Trophoblast cell (in vitro differentiated cells and primary cell): Measurements from ENCODE around the gene TNS1.

Experiments
- DNase-seq, 2 donors: peaks; one replicate each; pipeline ENCODE4 v3.0.0-alpha.2; 2016
- H2AFZ ChIP-seq: 2 replicates; pipeline ENCODE4 v1.6.1; 2013; ENCODE audit warnings: low read length, moderate library complexity, mild to moderate bottlenecking; ENCODE audit not compliant: insufficient read depth, poor library complexity
- H2AK5ac ChIP-seq: 2 replicates; pipeline ENCODE4 v1.6.1; 2013; ENCODE audit warnings: mild to moderate bottlenecking, low read length
- H2BK120ac ChIP-seq: 2 replicates; pipeline ENCODE4 v1.6.1; 2013; ENCODE audit warnings: low read length, mild to moderate bottlenecking, moderate library complexity; ENCODE audit not compliant: insufficient read depth, poor library complexity
- H2BK12ac ChIP-seq: 2 replicates; pipeline ENCODE4 v1.6.1; 2013; ENCODE audit warnings: mild to moderate bottlenecking, low read length, moderate library complexity
- H2BK5ac ChIP-seq: 2 replicates; pipeline ENCODE4 v1.6.1; 2013; ENCODE audit warnings: low read length, low read depth, moderate library complexity, mild to moderate bottlenecking; ENCODE audit not compliant: poor library complexity
- H3K14ac ChIP-seq: 2 replicates; pipeline ENCODE4 v1.6.1; 2013; ENCODE audit warnings: mild to moderate bottlenecking, low read length
- H3K18ac ChIP-seq: 2 replicates; pipeline ENCODE4 v1.6.1; 2013; ENCODE audit warnings: mild to moderate bottlenecking, low read length
- H3K23ac ChIP-seq: 2 replicates; pipeline ENCODE4 v1.6.1; 2013; ENCODE audit warnings: low read length
- H3K27ac ChIP-seq: 2 replicates; pipeline ENCODE4 v1.5.1; 2013; ENCODE audit warnings: low read depth, mild to moderate bottlenecking, inconsistent platforms, low read length, moderate library complexity
- H3K27me3 ChIP-seq: 2 replicates; pipeline ENCODE4 v1.6.1; 2013; ENCODE audit warnings: inconsistent platforms, mild to moderate bottlenecking, low read length, moderate library complexity; ENCODE audit not compliant: insufficient read depth
- H3K36me3 ChIP-seq, 2 experiments: 1 replicate in 1 of 2; 2 replicates in 1 of 2; pipeline ENCODE4 v1.6.1; 2013; ENCODE audit warnings: low read length in 2 of 2, mild to moderate bottlenecking in 2 of 2, moderate library complexity in 1 of 2; ENCODE audit not compliant: insufficient read depth in 2 of 2, control insufficient read depth in 1 of 2
- H3K4ac ChIP-seq: 2 replicates; pipeline ENCODE4 v1.6.1; 2013; ENCODE audit warnings: low read depth, mild to moderate bottlenecking, low read length, moderate library complexity
- H3K4me1 ChIP-seq, 2 experiments: 1 replicate in 1 of 2; 2 replicates in 1 of 2; pipeline ENCODE4 v1.6.1; 2013; ENCODE audit warnings: low read length in 2 of 2, mild to moderate bottlenecking in 2 of 2, moderate library complexity in 1 of 2; ENCODE audit not compliant: insufficient read depth in 2 of 2, control insufficient read depth in 1 of 2
- H3K4me2 ChIP-seq: 2 replicates; pipeline ENCODE4 v1.6.1; 2013; ENCODE audit warnings: inconsistent platforms, mild to moderate bottlenecking, low read length, moderate library complexity
- H3K4me3 ChIP-seq: 2 replicates; pipeline ENCODE4 v1.5.1; 2013; ENCODE audit warnings: mild to moderate bottlenecking, low read depth, low read length, inconsistent platforms
- H3K79me1 ChIP-seq: one replicate; pipeline ENCODE4 v1.6.1; 2013; ENCODE audit warnings: low read length
- H3K79me2 ChIP-seq: 2 replicates; pipeline ENCODE4 v1.6.1; 2013; ENCODE audit warnings: low read length, mild to moderate bottlenecking; ENCODE audit not compliant: control insufficient read depth, insufficient read depth, poor library complexity
- H3K9ac ChIP-seq: 2 replicates; pipeline ENCODE4 v1.6.1; 2013; ENCODE audit warnings: mild to moderate bottlenecking, low read length
- H3K9me3 ChIP-seq: 2 replicates; pipeline ENCODE4 v1.6.1; 2013; ENCODE audit warnings: low read depth, mild to moderate bottlenecking, control low read depth, inconsistent platforms, low read length; ENCODE audit not compliant: insufficient read depth
- H4K12ac ChIP-seq: 2 replicates; pipeline ENCODE4 v1.6.1; 2013; ENCODE audit warnings: low read depth, mild to moderate bottlenecking, low read length, moderate library complexity
- H4K8ac ChIP-seq: 2 replicates; pipeline ENCODE4 v1.6.1; 2013; ENCODE audit warnings: low read depth, mild to moderate bottlenecking, low read length, moderate library complexity
- H4K91ac ChIP-seq: one replicate; pipeline ENCODE4 v1.6.1; 2013; ENCODE audit warnings: low read depth, mild to moderate bottlenecking, low read length, moderate library complexity
- WGBS: extraction: QIAGEN DNeasy Blood & Tissue Kit; methylation state at CpG from one replicate; pipeline ENCODE4 v1.1.7; 2013; ENCODE audit warnings: missing lambda C conversion rate; ENCODE audit not compliant: insufficient read length, insufficient coverage; ENCODE audit errors: extremely low coverage; 5-methylcytosine and 5-hydroxymethylcytosine counted together

Gene TNS1

GRCh38 chr2:217948351-217948791 is 54.4 kb downstream of the TNS1 start:
- Histone ChIP-seq H3K9me3 (no peaks in the 10 kb centered on the region), H3K79me2 (no peaks in the 10 kb centered on the region), H3K9ac (no peak overlapping the region), H3K23ac (no peak overlapping the region), H3K4ac (no peak overlapping the region), H3K36me3 (no peaks in the 10 kb centered on the region), H2BK5ac (no peak overlapping the region), H3K14ac (no peak overlapping the region), H4K91ac (no peak overlapping the region), H3K79me1 (peaks cover 2% of the 10 kb centered on the region), H3K4me3 (no peak overlapping the region), H3K18ac (no peak overlapping the region), H2AFZ (no peak overlapping the region), H2BK12ac (no peak overlapping the region), H3K4me1 (peaks cover 20 to 26% of the 10 kb centered on the region in 2 experiments), H2BK120ac (no peak overlapping the region), H4K12ac (no peak overlapping the region), H3K27me3 (no peaks in the 10 kb centered on the region), H2AK5ac (no peak overlapping the region), H3K4me2 (no peak overlapping the region), H4K8ac (no peak overlapping the region), H3K27ac (no peak overlapping the region)
- DNase-seq = no peak
- no CpG with 5 or more reads among the region's 4 CpGs for WGBS

GRCh38 chr2:217947383-217948350 is 55.1 kb downstream of the TNS1 start:
- Histone ChIP-seq H2BK120ac (no peak overlapping the region), H2AFZ (no peak overlapping the region), H2BK12ac (no peak overlapping the region), H3K9me3 (no peaks in the 10 kb centered on the region), H2BK5ac (no peak overlapping the region), H3K36me3 (no peaks in the 10 kb centered on the region), H3K27me3 (no peaks in the 10 kb centered on the region), H4K91ac (no peak overlapping the region), H4K8ac (no peak overlapping the region), H3K79me2 (no peaks in the 10 kb centered on the region), H3K18ac (no peak overlapping the region), H4K12ac (no peak overlapping the region), H3K4me1 (peaks cover 25 to 30% of the 10 kb centered on the region in 2 experiments), H3K4me3 (no peak overlapping the region), H3K79me1 (peaks cover 2% of the 10 kb centered on the region), H3K27ac (no peak overlapping the region), H3K23ac (no peak overlapping the region), H2AK5ac (no peak overlapping the region), H3K4me2 (no peak overlapping the region), H3K4ac (no peak overlapping the region), H3K9ac (no peak overlapping the region), H3K14ac (no peak overlapping the region)
- no CpG with 5 or more reads among the region's 19 CpGs for WGBS
- no peak for DNase-seq

- no peaks in the 10 kb centered on the region for H3K36me3 ChIP-seq
- H3K4me3 ChIP-seq = no peak overlapping the region
- DNase-seq = no peak
- H3K27ac ChIP-seq = no peak overlapping the region
- H3K79me1 ChIP-seq = peaks cover 2% of the 10 kb centered on the region
- no peak overlapping the region for H2BK12ac ChIP-seq
- no peak overlapping the region for H3K9ac ChIP-seq
- H2AFZ ChIP-seq = no peak overlapping the region
- no peak overlapping the region for H3K4ac ChIP-seq
- H2AK5ac ChIP-seq = no peak overlapping the region
- H3K18ac ChIP-seq = no peak overlapping the region
- H3K4me1 ChIP-seq = peaks cover 22 to 24% of the 10 kb centered on the region in 2 experiments
- no peak overlapping the region for H3K4me2 ChIP-seq
- H3K23ac ChIP-seq = no peak overlapping the region
- H4K8ac ChIP-seq = no peak overlapping the region
- H3K14ac ChIP-seq = no peak overlapping the region
- H2BK5ac ChIP-seq = no peak overlapping the region
- H3K79me2 ChIP-seq = no peaks in the 10 kb centered on the region
- no peak overlapping the region for H4K12ac ChIP-seq
- H4K91ac ChIP-seq = no peak overlapping the region
- WGBS = no CpG with 5 or more reads among the region's 6 CpGs
- H2BK120ac ChIP-seq = no peak overlapping the region
- H3K27me3 ChIP-seq = no peaks in the 10 kb centered on the region
- no peaks in the 10 kb centered on the region for H3K9me3 ChIP-seq
These were observed 56.7 kb downstream of the TNS1 start for GRCh38 chr2:217946051-217946450.

- no peak overlapping the region for H4K91ac ChIP-seq
- H3K27ac ChIP-seq = no peak overlapping the region
- DNase-seq = no peak
- no peak overlapping the region for H2BK12ac ChIP-seq
- H2AFZ ChIP-seq = no peak overlapping the region
- H3K18ac ChIP-seq = no peak overlapping the region
- no peaks in the 10 kb centered on the region for H3K36me3 ChIP-seq
- H4K12ac ChIP-seq = no peak overlapping the region
- no peak overlapping the region for H3K4ac ChIP-seq
- H3K27me3 ChIP-seq = no peaks in the 10 kb centered on the region
- peaks cover 2% of the 10 kb centered on the region for H3K79me1 ChIP-seq
- H2BK5ac ChIP-seq = no peak overlapping the region
- no peak overlapping the region for H3K4me2 ChIP-seq
- no CpG with 5 or more reads among the region's 5 CpGs for WGBS
- no peak overlapping the region for H3K23ac ChIP-seq
- no peak overlapping the region for H3K9ac ChIP-seq
- H3K14ac ChIP-seq = no peak overlapping the region
- H3K79me2 ChIP-seq = no peaks in the 10 kb centered on the region
- no peak overlapping the region for H2BK120ac ChIP-seq
- H4K8ac ChIP-seq = no peak overlapping the region
- H3K4me1 ChIP-seq = peaks cover 16 to 19% of the 10 kb centered on the region in 2 experiments
- H3K4me3 ChIP-seq = no peak overlapping the region
- no peak overlapping the region for H2AK5ac ChIP-seq
- no peaks in the 10 kb centered on the region for H3K9me3 ChIP-seq
These were observed 57.3 kb downstream of the TNS1 start for GRCh38 chr2:217945530-217945929.
